PFSK-1 (cell line): ENCODE measurements around the gene DAP3.

ENCODE experiments used
- FOXP2 ChIP-seq: optimal IDR thresholded peaks from 2 replicates; pipeline ENCODE3; 2011; ENCODE audit warnings: borderline replicate concordance, control low read depth, inconsistent platforms; ENCODE audit not compliant: insufficient read depth; ENCODE audit errors: extremely low read length, extremely low read depth
- POLR2AphosphoS5 ChIP-seq: IDR thresholded peaks from 2 replicates; pipeline ENCODE4 v1.6.1; 2012; ENCODE audit warnings: low read depth, mild to moderate bottlenecking, control low read depth, low read length, moderate library complexity
- SIN3A ChIP-seq: IDR thresholded peaks from 2 replicates; pipeline ENCODE4 v1.6.1; 2012; ENCODE audit warnings: mild to moderate bottlenecking, low read length, moderate library complexity, borderline replicate concordance; ENCODE audit not compliant: insufficient read depth
- TAF1 ChIP-seq: IDR thresholded peaks from 2 replicates; pipeline ENCODE4 v1.6.1; 2012; ENCODE audit warnings: low read length, control low read depth, borderline replicate concordance; ENCODE audit not compliant: insufficient read depth
- TF ChIP-seq, protein P1 (sequence below), 2 experiments: IDR thresholded peaks; 2 replicates each; pipeline versions ENCODE4 v1.6.1 to v1.8.0; 2011 to 2012; ENCODE audit warnings: low read depth in 2 of 2, low read length in 2 of 2, control low read depth in 1 of 2, inconsistent platforms in 1 of 2, mild to moderate bottlenecking in 1 of 2, moderate library complexity in 1 of 2; ENCODE audit not compliant: insufficient read depth in 1 of 2

Gene DAP3

DNA sequence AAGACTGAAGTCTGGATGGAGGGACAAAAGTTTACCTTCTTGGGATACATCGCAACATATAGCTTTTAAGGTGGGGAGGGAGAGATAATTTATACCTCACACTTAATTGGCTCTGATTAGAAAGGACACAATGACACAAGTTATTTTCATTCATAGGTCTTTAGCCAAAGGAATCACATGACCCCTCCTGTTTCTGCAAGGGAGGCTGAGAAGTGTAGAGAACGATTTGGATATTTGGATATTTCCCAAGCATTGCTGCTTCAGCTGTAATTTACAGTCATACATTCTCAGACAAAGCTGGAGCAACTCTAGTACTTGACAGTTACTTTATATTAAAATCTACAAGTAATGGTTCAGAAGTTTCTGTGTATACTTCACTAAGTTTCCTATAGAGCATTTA is 24.2 kb downstream of the DAP3 start:
- no peak for TF ChIP-seq SIN3A
- no peak for TF ChIP-seq POLR2AphosphoS5
- TF ChIP-seq TAF1: no peak
- TF ChIP-seq, protein P1, sequence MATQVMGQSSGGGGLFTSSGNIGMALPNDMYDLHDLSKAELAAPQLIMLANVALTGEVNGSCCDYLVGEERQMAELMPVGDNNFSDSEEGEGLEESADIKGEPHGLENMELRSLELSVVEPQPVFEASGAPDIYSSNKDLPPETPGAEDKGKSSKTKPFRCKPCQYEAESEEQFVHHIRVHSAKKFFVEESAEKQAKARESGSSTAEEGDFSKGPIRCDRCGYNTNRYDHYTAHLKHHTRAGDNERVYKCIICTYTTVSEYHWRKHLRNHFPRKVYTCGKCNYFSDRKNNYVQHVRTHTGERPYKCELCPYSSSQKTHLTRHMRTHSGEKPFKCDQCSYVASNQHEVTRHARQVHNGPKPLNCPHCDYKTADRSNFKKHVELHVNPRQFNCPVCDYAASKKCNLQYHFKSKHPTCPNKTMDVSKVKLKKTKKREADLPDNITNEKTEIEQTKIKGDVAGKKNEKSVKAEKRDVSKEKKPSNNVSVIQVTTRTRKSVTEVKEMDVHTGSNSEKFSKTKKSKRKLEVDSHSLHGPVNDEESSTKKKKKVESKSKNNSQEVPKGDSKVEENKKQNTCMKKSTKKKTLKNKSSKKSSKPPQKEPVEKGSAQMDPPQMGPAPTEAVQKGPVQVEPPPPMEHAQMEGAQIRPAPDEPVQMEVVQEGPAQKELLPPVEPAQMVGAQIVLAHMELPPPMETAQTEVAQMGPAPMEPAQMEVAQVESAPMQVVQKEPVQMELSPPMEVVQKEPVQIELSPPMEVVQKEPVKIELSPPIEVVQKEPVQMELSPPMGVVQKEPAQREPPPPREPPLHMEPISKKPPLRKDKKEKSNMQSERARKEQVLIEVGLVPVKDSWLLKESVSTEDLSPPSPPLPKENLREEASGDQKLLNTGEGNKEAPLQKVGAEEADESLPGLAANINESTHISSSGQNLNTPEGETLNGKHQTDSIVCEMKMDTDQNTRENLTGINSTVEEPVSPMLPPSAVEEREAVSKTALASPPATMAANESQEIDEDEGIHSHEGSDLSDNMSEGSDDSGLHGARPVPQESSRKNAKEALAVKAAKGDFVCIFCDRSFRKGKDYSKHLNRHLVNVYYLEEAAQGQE (IDR thresholded peaks at IDR 0.05; ENCODE audit: insufficient read depth in 1 of 2, low read depth in 2 of 2, low read length in 2 of 2): no peak
- no peak for TF ChIP-seq FOXP2

DNA sequence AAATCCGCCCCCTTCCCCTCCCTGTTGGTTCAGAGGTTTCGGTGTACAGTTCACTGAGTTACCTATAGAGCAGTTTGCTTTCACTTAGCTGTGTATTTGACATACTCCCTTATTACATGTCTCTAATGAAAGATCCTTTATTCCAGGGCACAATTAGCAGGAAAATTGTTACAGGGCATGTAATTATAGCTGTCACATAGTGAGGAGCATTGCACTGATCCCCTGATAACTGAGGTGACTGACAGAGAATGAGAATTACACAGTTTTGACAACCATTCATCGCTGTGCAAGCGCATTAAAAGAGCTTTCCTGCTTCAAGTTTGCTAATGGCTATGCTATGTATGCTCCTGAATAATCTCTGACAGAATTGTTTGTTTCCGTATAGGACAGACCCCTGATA is 26.9 kb downstream of the DAP3 start:
- no peak for TF ChIP-seq SIN3A
- no peak for TF ChIP-seq TAF1
- no peak for TF ChIP-seq FOXP2
- TF ChIP-seq, protein P1 (IDR thresholded peaks at IDR 0.05; ENCODE audit: insufficient read depth in 1 of 2, low read depth in 2 of 2, low read length in 2 of 2): no peak
- no peak for TF ChIP-seq POLR2AphosphoS5

DNA sequence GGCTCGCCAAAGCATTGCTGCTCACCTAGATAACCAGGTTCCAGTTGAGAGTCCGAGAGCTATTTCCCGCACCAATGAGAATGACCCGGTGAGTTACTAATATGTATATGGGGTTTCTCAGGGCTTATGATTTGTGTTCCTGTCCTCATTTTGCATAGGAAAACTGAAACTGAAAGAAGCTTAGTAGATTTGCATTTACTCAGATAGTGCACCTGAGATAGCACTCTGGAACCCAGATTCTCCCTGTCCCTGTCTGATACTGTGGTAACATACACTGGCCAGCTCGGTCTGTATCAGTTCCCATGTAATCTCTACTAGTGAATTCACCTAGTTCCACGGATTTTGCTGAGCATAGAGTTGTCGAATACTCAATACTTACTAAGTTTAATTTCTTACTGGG is 28.1 kb downstream of the DAP3 start:
- TF ChIP-seq FOXP2 (no peak), SIN3A (no peak), TAF1 (no peak), POLR2AphosphoS5 (no peak)
- TF ChIP-seq, protein P1 (IDR thresholded peaks at IDR 0.05; ENCODE audit: insufficient read depth in 1 of 2, low read depth in 2 of 2, low read length in 2 of 2): no peak

DNA sequence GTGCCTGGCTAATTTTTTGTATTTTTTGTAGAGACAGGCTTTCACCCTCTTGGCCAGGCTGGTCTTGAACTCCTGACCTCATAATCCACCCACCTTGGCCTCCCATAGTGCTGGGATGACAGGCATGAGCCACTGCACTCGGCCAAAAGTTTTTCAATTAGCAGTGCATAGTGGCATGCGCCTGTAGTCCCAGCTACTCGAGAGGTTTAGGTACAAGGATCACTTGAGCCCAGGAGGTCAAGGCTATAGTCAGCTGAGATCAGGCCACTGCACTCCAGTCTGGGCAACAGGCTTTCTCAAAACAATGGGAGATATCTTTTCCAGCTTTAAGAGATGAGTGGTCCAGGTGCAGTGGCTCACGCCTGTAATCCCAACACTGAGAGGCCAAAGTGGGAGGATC is 30.8 kb downstream of the DAP3 start:
- TF ChIP-seq, protein P1 (IDR thresholded peaks at IDR 0.05; ENCODE audit: insufficient read depth in 1 of 2, low read depth in 2 of 2, low read length in 2 of 2): no peak
- TF ChIP-seq SIN3A (no peak), POLR2AphosphoS5 (no peak), TAF1 (no peak), FOXP2 (no peak)

DNA sequence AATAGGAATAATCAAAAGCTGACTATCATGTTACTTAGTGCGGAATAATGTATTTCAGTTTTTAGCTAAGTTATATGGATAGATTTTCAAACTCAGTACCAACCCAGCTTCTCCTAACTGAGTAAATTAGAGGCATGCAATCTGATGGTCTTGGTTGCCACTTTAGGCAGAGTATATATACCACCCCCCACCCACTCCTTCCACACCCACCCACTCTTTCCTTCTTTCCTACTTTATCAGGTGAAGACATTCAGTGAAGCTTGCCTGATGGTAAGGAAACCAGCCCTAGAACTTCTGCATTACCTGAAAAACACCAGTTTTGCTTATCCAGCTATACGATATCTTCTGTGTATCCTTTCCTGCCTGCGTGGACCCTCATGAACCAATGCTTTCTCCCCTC is 36.3 kb downstream of the DAP3 start:
- TF ChIP-seq, protein P1 (IDR thresholded peaks at IDR 0.05; ENCODE audit: insufficient read depth in 1 of 2, low read depth in 2 of 2, low read length in 2 of 2): no peak
- TF ChIP-seq FOXP2: no peak
- TF ChIP-seq SIN3A: no peak
- no peak for TF ChIP-seq POLR2AphosphoS5
- no peak for TF ChIP-seq TAF1
